Ectodermal cell (in vitro differentiated cells): Measurements from ENCODE around the gene MON2. TPM values are rescaled to one million over a fixed set of nuclear protein-coding genes. Genes with fewer than 3 reads are reported as not detected.

Source experiments
- H3K27ac ChIP-seq: 2 replicates; pipeline ENCODE4 v1.7.0; 2013; ENCODE audit warnings: mild to moderate bottlenecking, low read depth, low read length; ENCODE audit not compliant: insufficient read depth, poor library complexity, severe bottlenecking
- H3K27me3 ChIP-seq: 2 replicates; pipeline ENCODE4 v1.7.0; 2013; ENCODE audit warnings: mild to moderate bottlenecking, low read length; ENCODE audit not compliant: insufficient read depth, control insufficient read depth, poor library complexity, severe bottlenecking
- H3K36me3 ChIP-seq: one replicate; pipeline ENCODE4 v1.7.0; 2013; ENCODE audit warnings: low read length; ENCODE audit not compliant: control insufficient read depth, insufficient read depth
- H3K4me1 ChIP-seq: one replicate; pipeline ENCODE4 v1.7.0; 2013; ENCODE audit warnings: low read length; ENCODE audit not compliant: control insufficient read depth, insufficient read depth
- H3K4me3 ChIP-seq: 2 replicates; pipeline ENCODE4 v1.7.0; 2013; ENCODE audit warnings: low read depth, low read length, control low read depth; ENCODE audit not compliant: insufficient read depth
- H3K9me3 ChIP-seq: 2 replicates; pipeline ENCODE4 v1.7.0; 2013; ENCODE audit warnings: mild to moderate bottlenecking, low read length, moderate library complexity; ENCODE audit not compliant: control insufficient read depth
- WGBS, 2 experiments: methylation state at CpG; one replicate each; pipeline ENCODE4 v1.1.7; 2013; ENCODE audit warnings: missing lambda C conversion rate in 2 of 2; 5-methylcytosine and 5-hydroxymethylcytosine counted together
- polyA plus RNA-seq, 4 experiments: library from polyadenylated mRNA; stranded (reverse); fragments of 50-300 nt; gene quantifications; one replicate each; pipeline ENCODE4 v1.2.3, GENCODE V29; 2013

MON2 gene
- polyA plus RNA-seq (2013, experiment 1 of 4): 23.3 TPM
- polyA plus RNA-seq (2013, experiment 2 of 4): 25.3 TPM
- 19.9 TPM for polyA plus RNA-seq (2013, experiment 3 of 4)
- 26.1 TPM for polyA plus RNA-seq (2013, experiment 4 of 4)

DNA sequence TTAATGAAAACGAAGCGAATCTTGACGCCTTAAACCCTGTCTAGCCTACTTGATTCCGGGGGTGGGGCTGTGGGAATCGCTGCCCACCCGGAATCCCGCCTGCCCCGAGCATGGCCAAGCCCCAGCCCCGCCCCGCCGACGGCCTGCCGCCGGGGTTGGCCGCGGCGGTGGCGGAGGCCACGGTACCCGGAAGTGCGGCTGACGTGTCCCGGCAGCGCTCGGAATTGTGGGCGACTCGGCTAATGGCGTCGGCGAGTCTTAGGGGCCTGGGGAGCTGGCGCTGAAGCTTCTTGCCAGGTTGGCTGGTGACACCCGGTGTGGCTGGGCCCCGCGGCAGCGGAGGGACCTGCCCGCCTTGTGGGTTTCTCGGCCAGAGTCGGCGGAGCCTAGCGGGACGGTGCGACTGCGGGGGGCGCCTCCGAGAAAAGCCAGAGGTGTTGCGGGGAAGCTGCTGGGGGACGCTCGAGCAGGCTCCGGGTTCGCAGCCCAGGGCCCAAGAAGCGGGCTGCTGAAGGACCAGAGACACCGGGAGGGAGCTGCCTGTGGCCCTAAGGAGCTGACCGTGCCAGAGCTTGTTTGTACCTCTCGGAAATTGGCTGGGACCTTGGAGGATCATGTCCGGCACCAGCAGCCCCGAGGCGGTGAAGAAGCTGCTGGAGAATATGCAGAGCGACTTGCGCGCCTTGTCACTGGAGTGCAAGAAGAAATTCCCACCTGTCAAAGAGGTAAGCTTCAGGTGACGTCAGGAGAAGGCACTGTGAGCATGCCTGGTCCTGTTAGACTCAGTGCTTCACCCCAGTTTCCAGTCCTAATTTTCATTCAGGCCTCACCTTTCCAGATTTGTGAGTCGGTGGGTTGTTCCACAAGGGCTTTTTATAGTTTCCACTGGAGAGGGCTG is at the start of gene MON2:
Gene MON2 (plus strand): TSS at position 233 of the 898 bp plus-strand sequence. CDS start 382 bp downstream, at position 615.
- Histone ChIP-seq H3K4me3 (peak within 1 kb of the TSS; percentile 91), H3K9me3 (no peaks in the 10 kb centered on the region), H3K27me3 (no peaks in the 10 kb centered on the region), H3K36me3 (no peaks in the 10 kb centered on the region), H3K27ac (peak within 1 kb of the TSS; percentile 46), H3K4me1 (peaks cover 5% of the 10 kb centered on the region)
- 1% methylated on average over 62 of the region's 62 CpGs for WGBS, 2 experiments

DNA sequence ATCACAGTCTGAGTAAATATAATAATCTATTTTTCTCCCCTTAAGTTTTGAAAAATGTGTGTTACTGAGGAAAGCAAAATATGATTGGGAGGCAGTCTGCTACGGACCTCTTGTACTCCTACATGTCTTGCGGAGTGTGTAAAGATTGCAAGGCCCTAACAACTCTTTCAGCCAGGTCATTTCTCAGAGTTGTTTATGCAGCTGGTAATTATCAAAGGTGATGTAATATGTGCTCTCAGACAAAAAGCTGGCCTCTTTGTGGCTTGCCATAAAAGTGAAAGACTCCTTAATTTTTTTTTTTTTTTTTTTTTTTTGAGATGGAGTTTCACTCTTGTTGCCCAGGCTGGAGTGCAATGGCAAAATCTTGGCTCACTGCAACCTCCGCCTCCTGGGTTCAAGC is 40.5 kb upstream of the MON2 start:
- no peaks in the 10 kb centered on the region for H3K36me3 ChIP-seq
- no peak overlapping the region for H3K4me3 ChIP-seq
- no peaks in the 10 kb centered on the region for H3K4me1 ChIP-seq
- H3K27me3 ChIP-seq: no peaks in the 10 kb centered on the region
- H3K9me3 ChIP-seq: no peaks in the 10 kb centered on the region
- no peak overlapping the region for H3K27ac ChIP-seq
- WGBS, 2 experiments: 91% methylated on average over 3 of the region's 3 CpGs

DNA sequence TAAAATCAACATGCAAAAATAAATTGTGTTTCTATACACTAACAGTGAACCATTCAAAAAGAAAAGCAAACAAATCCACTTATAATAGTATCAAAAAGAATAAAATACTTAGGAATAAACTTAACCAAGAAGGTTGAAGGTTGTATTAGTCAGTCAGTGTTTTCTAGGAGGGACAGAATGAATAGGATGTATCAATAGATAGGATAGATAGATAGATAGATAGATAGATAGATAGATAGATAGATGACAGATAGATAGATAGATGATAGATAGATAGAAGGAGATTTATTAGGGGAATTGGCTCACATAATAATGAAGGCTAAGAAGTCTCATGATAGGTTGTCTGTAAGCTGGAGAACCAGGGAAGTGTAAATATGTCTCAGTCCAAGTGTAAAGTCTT is 37.2 kb upstream of the MON2 start:
- Histone ChIP-seq H3K4me3 (no peak overlapping the region), H3K9me3 (no peaks in the 10 kb centered on the region), H3K4me1 (no peaks in the 10 kb centered on the region)

DNA sequence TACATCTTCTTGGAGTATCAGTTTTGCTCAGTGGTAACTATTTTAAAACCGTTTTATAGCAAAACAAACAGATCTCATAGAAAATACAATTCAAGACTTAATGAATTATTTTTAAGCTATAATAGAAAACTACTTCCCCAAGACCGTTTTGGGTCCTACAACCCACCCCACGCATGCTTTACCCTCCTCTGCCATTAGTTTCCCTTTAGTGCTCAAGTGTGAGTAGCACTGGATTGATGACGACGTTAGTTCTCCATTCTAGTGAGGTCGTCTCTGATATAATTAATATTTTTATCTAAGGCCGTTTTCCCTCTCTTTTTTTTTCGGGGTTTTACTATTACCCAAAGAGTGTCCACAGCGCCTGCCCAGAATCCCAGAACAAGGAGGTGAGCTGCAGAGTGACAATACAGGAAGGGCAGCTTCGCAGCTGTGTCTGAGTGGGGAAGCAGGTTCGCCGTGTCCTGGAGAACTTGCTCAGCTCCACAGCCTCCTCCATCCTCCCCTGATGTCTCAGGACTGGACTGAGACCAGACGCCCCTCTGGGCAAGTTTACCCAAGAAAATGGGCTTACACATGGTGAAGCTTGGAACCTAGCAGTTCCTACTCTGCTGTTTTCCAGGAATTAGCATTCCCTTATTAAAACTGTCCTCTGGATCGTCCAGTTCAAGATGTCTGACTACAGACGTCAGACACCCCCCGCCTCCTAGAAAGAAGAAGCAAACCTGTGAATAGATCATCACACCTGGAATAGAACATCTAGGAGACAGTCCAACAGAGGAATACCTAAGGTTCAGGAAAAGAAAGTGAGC is 31.9 kb upstream of the MON2 start:
- WGBS, 2 experiments: 54 to 59% methylated on average over 10 to 15 of the region's 16 CpGs
- no peaks in the 10 kb centered on the region for H3K9me3 ChIP-seq
- no peak overlapping the region for H3K27ac ChIP-seq
- H3K27me3 ChIP-seq: peaks cover 29% of the 10 kb centered on the region
- H3K36me3 ChIP-seq: no peaks in the 10 kb centered on the region
- no peaks in the 10 kb centered on the region for H3K4me1 ChIP-seq
- H3K4me3 ChIP-seq: peak overlapping the region; percentile 29

More for the DNA sequence above, 37.2 kb upstream of the MON2 start:
- Histone ChIP-seq H3K27ac (no peak overlapping the region), H3K36me3 (no peaks in the 10 kb centered on the region), H3K27me3 (peaks cover 17% of the 10 kb centered on the region)

GRCh38 chr12:62435303-62436163 is 31.1 kb upstream of the MON2 start:
- Histone ChIP-seq H3K4me3 (peak overlapping the region; percentile 29), H3K27ac (no peak overlapping the region), H3K27me3 (peaks cover 29% of the 10 kb centered on the region), H3K4me1 (no peaks in the 10 kb centered on the region), H3K36me3 (no peaks in the 10 kb centered on the region), H3K9me3 (no peaks in the 10 kb centered on the region)
- WGBS, 2 experiments: 5 to 7% methylated on average over 29 of the region's 29 CpGs

- no peak overlapping the region for H3K27ac ChIP-seq
- H3K36me3 ChIP-seq: no peaks in the 10 kb centered on the region
- H3K4me3 ChIP-seq: peak overlapping the region; percentile 29
- 88 to 89% methylated on average over 12 of the region's 12 CpGs for WGBS, 2 experiments
- H3K4me1 ChIP-seq: no peaks in the 10 kb centered on the region
- peaks cover 29% of the 10 kb centered on the region for H3K27me3 ChIP-seq
- H3K9me3 ChIP-seq: no peaks in the 10 kb centered on the region
Measured at GRCh38 chr12:62436164-62436503, 30.5 kb upstream of the MON2 start.

GRCh38 chr12:62438098-62438692 is 28.4 kb upstream of the MON2 start:
- Histone ChIP-seq H3K36me3 (no peaks in the 10 kb centered on the region), H3K4me1 (no peaks in the 10 kb centered on the region), H3K27me3 (peaks cover 19% of the 10 kb centered on the region), H3K27ac (no peak overlapping the region), H3K4me3 (no peak overlapping the region), H3K9me3 (no peaks in the 10 kb centered on the region)
- 29 to 31% methylated on average over 6 of the region's 6 CpGs for WGBS, 2 experiments

- H3K27me3 ChIP-seq: no peaks in the 10 kb centered on the region
- H3K36me3 ChIP-seq: no peaks in the 10 kb centered on the region
- no peak overlapping the region for H3K27ac ChIP-seq
- WGBS, 2 experiments: 82 to 89% methylated on average over 2 of the region's 2 CpGs
- H3K9me3 ChIP-seq: no peaks in the 10 kb centered on the region
- H3K4me3 ChIP-seq: no peak overlapping the region
- no peaks in the 10 kb centered on the region for H3K4me1 ChIP-seq
Measured at GRCh38 chr12:62446754-62447452, 19.7 kb upstream of the MON2 start.

DNA sequence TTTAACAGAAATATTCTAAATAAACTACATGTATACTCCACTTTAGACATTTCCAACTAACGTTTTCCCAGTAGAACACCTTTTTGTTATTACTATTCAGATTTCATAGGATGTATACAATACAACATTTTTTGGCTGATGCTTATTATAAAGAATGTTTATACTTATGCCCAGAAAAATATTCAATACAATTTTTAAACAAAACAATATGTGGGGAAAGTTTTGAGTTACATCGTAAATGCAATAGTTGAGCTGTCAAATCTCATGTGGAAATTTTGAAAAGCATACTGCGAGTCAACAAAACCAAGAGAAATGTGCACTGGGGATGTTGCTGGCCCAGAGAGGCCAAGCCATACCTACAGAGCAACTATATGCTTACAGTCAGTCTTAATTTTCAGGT is 18.2 kb upstream of the MON2 start:
- Histone ChIP-seq H3K4me1 (no peaks in the 10 kb centered on the region), H3K36me3 (no peaks in the 10 kb centered on the region), H3K27me3 (no peaks in the 10 kb centered on the region), H3K9me3 (no peaks in the 10 kb centered on the region), H3K27ac (no peak overlapping the region), H3K4me3 (no peak overlapping the region)
- WGBS, 2 experiments: 100% methylated on average over 2 of the region's 3 CpGs
